ENCODE results near the gene CD200.

DNA sequence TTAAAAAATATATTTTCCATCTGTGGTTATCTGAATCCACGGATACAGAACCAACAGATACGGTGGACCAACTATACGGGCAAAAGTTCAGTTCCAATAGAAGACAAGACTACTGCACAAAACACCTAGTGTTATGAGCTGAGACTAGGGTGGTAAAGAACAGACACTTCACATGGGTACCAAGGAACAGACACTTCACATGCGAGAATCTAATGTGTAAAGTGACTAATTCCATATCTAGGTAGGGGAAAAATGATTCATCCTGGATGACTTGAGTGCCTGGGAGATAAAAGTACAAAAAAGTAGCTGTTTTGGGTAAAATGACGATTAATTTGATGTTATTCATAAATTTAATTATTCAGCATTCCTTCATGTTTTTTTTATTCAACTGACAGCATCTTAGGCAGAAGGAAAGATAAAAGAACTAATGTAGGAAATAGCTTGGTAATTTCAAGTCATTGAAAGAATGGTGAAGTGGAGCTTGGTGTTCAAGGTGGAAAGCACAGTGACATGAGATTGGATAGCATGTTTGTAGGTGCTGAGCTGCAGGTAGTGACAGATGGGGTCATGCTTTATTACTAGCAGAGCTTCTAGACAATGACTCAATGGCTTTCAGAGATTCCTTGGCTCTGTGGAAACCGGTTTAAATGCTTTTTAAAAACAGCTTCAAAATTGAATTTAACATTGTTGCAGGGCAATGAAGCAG, 5.2 kb downstream of the CD200 start:
- TF ChIP-seq, protein P1, sequence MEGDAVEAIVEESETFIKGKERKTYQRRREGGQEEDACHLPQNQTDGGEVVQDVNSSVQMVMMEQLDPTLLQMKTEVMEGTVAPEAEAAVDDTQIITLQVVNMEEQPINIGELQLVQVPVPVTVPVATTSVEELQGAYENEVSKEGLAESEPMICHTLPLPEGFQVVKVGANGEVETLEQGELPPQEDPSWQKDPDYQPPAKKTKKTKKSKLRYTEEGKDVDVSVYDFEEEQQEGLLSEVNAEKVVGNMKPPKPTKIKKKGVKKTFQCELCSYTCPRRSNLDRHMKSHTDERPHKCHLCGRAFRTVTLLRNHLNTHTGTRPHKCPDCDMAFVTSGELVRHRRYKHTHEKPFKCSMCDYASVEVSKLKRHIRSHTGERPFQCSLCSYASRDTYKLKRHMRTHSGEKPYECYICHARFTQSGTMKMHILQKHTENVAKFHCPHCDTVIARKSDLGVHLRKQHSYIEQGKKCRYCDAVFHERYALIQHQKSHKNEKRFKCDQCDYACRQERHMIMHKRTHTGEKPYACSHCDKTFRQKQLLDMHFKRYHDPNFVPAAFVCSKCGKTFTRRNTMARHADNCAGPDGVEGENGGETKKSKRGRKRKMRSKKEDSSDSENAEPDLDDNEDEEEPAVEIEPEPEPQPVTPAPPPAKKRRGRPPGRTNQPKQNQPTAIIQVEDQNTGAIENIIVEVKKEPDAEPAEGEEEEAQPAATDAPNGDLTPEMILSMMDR (IDR thresholded peaks at IDR 0.05) = no peak
- no peak for TF ChIP-seq POLR2A (IDR thresholded peaks at IDR 0.05; ENCODE audit: low read depth)
- TF ChIP-seq POLR2AphosphoS5 (IDR thresholded peaks at IDR 0.05) = no peak

Data from esophagus muscularis mucosa (tissue), 3 donors.